Measurements from ENCODE around the gene STIM1. TPM values are rescaled to one million over a fixed set of nuclear protein-coding genes. Genes with fewer than 3 reads are reported as not detected.
"Not testable (repeated sequence)": the region's sequence is repeated elsewhere in the genome, so short reads cannot be mapped to it uniquely, and the experiment has no call there.

The STIM1 gene
- total and polyA plus RNA-seq, 4 donors, result 32.1 to 51.5 (median 41.6) TPM

DNA sequence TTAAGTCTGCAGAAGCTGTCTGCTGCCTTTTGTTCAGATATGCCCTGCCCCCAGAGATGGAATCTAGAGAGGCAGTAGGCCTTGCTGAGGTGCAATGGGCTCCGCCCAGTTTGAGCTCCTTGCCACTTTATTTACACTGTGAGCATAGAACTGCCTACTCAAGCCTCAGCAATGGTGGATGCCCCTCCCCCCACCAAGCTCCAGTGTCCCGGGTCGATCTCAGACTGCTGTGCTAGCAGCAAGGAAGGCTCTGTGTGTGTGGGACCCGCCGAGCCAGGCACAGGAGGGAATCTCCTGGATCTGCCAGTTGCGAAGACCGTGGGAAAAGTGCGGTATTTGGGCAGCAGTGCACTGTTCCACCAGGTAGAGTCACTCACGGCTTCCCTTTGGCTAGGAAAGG is 161.1 kb downstream of the STIM1 start:
- not testable (repeated sequence) for H3K27ac ChIP-seq (ENCODE audit: low read depth, low read length); H3K27me3 ChIP-seq (ENCODE audit: control insufficient read depth, insufficient read depth, low read length); H3K4me1 ChIP-seq (ENCODE audit: control insufficient read depth, insufficient read depth, low read length); H3K4me3 ChIP-seq (ENCODE audit: low read depth, low read length); DNase-seq (ENCODE audit: low read depth in 4 of 6, low spot score in 6 of 6); H3K36me3 ChIP-seq (ENCODE audit: control insufficient read depth, insufficient read depth, low read length); H3K9me3 ChIP-seq (ENCODE audit: control insufficient read depth, insufficient read depth, low read length)
- 92% methylated on average over 8 of the region's 9 CpGs for WGBS (ENCODE audit: insufficient coverage)

DNA sequence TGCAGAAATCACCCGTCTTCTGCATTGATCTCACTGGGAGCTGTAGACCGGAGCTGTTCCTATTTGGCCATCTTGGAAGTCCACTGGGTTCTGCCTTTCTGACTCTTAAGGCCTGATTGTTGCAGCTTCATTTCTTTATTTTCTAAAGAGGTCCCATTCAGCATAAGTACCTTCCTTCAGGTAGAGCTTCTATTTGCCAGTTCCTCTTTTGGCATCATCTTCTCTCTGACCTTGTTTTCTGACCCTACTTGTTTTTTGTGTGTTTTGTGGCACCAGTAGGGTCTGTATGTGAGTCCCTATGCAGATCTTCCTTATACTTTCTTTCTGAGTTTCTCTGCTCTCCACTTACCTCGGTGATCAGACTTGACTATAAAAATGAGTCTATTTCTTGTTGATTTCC is 161.7 kb downstream of the STIM1 start:
- H3K27me3 ChIP-seq (ENCODE audit: control insufficient read depth, insufficient read depth, low read length), result no peaks in the 10 kb centered on the region
- no peaks in the 10 kb centered on the region for H3K9me3 ChIP-seq (ENCODE audit: control insufficient read depth, insufficient read depth, low read length)
- no peak overlapping the region for H3K4me3 ChIP-seq (ENCODE audit: low read depth, low read length)
- H3K36me3 ChIP-seq (ENCODE audit: control insufficient read depth, insufficient read depth, low read length), result no peaks in the 10 kb centered on the region
- 100% methylated on average over 2 of the region's 3 CpGs for WGBS (ENCODE audit: insufficient coverage)
- no peaks in the 10 kb centered on the region for H3K4me1 ChIP-seq (ENCODE audit: control insufficient read depth, insufficient read depth, low read length)
- H3K27ac ChIP-seq (ENCODE audit: low read depth, low read length), result no peak overlapping the region
- no peak for DNase-seq (ENCODE audit: low read depth in 4 of 6, low spot score in 6 of 6)

GRCh38 chr11:4018641-4019040 is 163.2 kb downstream of the STIM1 start:
- H3K9me3 ChIP-seq (ENCODE audit: control insufficient read depth, insufficient read depth, low read length), result no peaks in the 10 kb centered on the region
- no peak overlapping the region for H3K27ac ChIP-seq (ENCODE audit: low read depth, low read length)

DNA sequence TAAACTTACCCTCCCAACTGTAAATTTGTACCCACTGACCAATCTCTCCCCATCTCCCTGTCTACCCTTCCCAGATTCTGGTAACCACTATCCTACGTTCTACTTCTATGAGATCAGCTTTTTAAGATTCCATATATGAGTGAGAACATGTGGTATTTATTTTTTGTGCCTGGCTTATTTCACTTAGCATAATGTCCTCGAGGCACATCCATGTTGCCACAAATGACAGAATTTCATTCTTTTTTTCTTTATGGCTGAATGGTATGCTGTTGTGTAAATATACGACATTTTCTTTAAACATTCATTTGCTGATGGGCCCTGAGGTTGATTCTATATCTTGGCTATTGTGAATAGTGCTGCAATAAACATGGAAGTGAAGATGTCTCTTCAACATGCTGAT is 164.4 kb downstream of the STIM1 start:
- no peak for DNase-seq (ENCODE audit: low read depth in 4 of 6, low spot score in 6 of 6)
- H3K9me3 ChIP-seq (ENCODE audit: control insufficient read depth, insufficient read depth, low read length), result peaks cover 1% of the 10 kb centered on the region
- no CpG with 5 or more reads among the region's 3 CpGs for WGBS (ENCODE audit: insufficient coverage)

More at GRCh38 chr11:4018641-4019040, 163.2 kb downstream of the STIM1 start:
- H3K27me3 ChIP-seq (ENCODE audit: control insufficient read depth, insufficient read depth, low read length), result no peaks in the 10 kb centered on the region
- no peaks in the 10 kb centered on the region for H3K36me3 ChIP-seq (ENCODE audit: control insufficient read depth, insufficient read depth, low read length)
- no peaks in the 10 kb centered on the region for H3K4me1 ChIP-seq (ENCODE audit: control insufficient read depth, insufficient read depth, low read length)
- WGBS (ENCODE audit: insufficient coverage), result 65% methylated on average over 2 of the region's 2 CpGs
- no peak overlapping the region for H3K4me3 ChIP-seq (ENCODE audit: low read depth, low read length)
- DNase-seq (ENCODE audit: low read depth in 4 of 6, low spot score in 6 of 6), result no peak

DNA sequence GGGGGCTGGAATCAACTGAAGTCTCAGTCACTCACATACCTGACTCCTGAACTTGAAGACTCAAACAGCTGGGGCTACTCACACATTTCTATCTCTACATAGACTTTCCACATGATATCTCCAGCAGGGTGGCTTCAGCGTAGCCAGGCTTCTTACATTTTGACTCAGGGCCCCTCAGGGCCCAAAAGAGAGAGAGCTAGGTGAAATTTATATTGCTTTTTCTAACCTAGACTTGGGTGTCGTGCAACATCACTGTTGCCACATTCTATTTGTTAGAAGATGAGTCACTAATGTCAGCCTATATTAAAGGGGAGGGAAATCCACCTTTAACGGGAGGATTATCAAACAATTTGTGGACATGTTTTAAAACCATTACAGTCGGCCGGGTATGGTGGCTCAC is 167.2 kb downstream of the STIM1 start:
- no peak for DNase-seq (ENCODE audit: low read depth in 4 of 6, low spot score in 6 of 6)
- peaks cover 1% of the 10 kb centered on the region for H3K9me3 ChIP-seq (ENCODE audit: control insufficient read depth, insufficient read depth, low read length)
- H3K27me3 ChIP-seq (ENCODE audit: control insufficient read depth, insufficient read depth, low read length), result no peaks in the 10 kb centered on the region
- 100% methylated on average over 3 of the region's 5 CpGs for WGBS (ENCODE audit: insufficient coverage)
- H3K4me1 ChIP-seq (ENCODE audit: control insufficient read depth, insufficient read depth, low read length), result no peaks in the 10 kb centered on the region
- H3K36me3 ChIP-seq (ENCODE audit: control insufficient read depth, insufficient read depth, low read length), result no peaks in the 10 kb centered on the region
- H3K27ac ChIP-seq (ENCODE audit: low read depth, low read length), result no peak overlapping the region
- no peak overlapping the region for H3K4me3 ChIP-seq (ENCODE audit: low read depth, low read length)

More for the DNA sequence above, 164.4 kb downstream of the STIM1 start:
- no peaks in the 10 kb centered on the region for H3K4me1 ChIP-seq (ENCODE audit: control insufficient read depth, insufficient read depth, low read length)
- H3K4me3 ChIP-seq (ENCODE audit: low read depth, low read length), result no peak overlapping the region
- no peaks in the 10 kb centered on the region for H3K27me3 ChIP-seq (ENCODE audit: control insufficient read depth, insufficient read depth, low read length)
- H3K27ac ChIP-seq (ENCODE audit: low read depth, low read length), result no peak overlapping the region
- no peaks in the 10 kb centered on the region for H3K36me3 ChIP-seq (ENCODE audit: control insufficient read depth, insufficient read depth, low read length)

GRCh38 chr11:4025248-4025966 is 169.9 kb downstream of the STIM1 start:
- Histone ChIP-seq H3K9me3 (ENCODE audit: control insufficient read depth, insufficient read depth, low read length) (peaks cover 1% of the 10 kb centered on the region), H3K4me3 (ENCODE audit: low read depth, low read length) (no peak overlapping the region), H3K4me1 (ENCODE audit: control insufficient read depth, insufficient read depth, low read length) (no peaks in the 10 kb centered on the region), H3K27me3 (ENCODE audit: control insufficient read depth, insufficient read depth, low read length) (no peaks in the 10 kb centered on the region), H3K36me3 (ENCODE audit: control insufficient read depth, insufficient read depth, low read length) (no peaks in the 10 kb centered on the region), H3K27ac (ENCODE audit: low read depth, low read length) (peak overlapping the region; percentile 33)
- WGBS (ENCODE audit: insufficient coverage), result 50% methylated on average over 1 of the region's 3 CpGs
- peak in 2 of 6 donors; percentile 21 to 51 for DNase-seq (ENCODE audit: low read depth in 4 of 6, low spot score in 6 of 6)

- Histone ChIP-seq H3K4me1 (ENCODE audit: control insufficient read depth, insufficient read depth, low read length) (no peaks in the 10 kb centered on the region), H3K27ac (ENCODE audit: low read depth, low read length) (peak overlapping the region; percentile 33), H3K4me3 (ENCODE audit: low read depth, low read length) (no peak overlapping the region), H3K9me3 (ENCODE audit: control insufficient read depth, insufficient read depth, low read length) (peaks cover 1% of the 10 kb centered on the region), H3K36me3 (ENCODE audit: control insufficient read depth, insufficient read depth, low read length) (no peaks in the 10 kb centered on the region), H3K27me3 (ENCODE audit: control insufficient read depth, insufficient read depth, low read length) (no peaks in the 10 kb centered on the region)
- DNase-seq (ENCODE audit: low read depth in 4 of 6, low spot score in 6 of 6), result peak in 2 of 6 donors; percentile 43 to 56
- WGBS (ENCODE audit: insufficient coverage), result 60% methylated on average over 1 of the region's 2 CpGs
These were observed 170.5 kb downstream of the STIM1 start for GRCh38 chr11:4025967-4026324.

DNA sequence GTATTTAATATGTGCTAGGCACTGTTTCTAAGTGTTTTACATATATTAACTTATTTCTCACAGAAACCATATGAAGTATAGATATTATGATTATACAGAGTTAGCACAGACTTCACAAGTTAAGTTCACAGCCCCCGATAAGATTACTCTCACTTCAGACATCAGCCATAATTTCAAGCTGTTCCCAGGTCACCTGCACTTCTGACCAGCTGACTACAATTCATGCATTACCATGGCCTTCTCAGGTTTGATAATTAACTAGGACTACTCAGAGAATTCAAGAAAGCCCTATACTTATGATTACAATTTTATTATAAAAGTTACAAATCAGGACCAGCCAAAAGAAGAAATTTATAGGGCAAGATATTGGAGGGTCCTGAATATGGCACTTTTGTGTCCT is 170.9 kb downstream of the STIM1 start:
- no peak for DNase-seq (ENCODE audit: low read depth in 4 of 6, low spot score in 6 of 6)
- Histone ChIP-seq H3K4me3 (ENCODE audit: low read depth, low read length) (no peak overlapping the region), H3K27ac (ENCODE audit: low read depth, low read length) (peak overlapping the region; percentile 33), H3K36me3 (ENCODE audit: control insufficient read depth, insufficient read depth, low read length) (no peaks in the 10 kb centered on the region), H3K27me3 (ENCODE audit: control insufficient read depth, insufficient read depth, low read length) (no peaks in the 10 kb centered on the region), H3K9me3 (ENCODE audit: control insufficient read depth, insufficient read depth, low read length) (peaks cover 1% of the 10 kb centered on the region), H3K4me1 (ENCODE audit: control insufficient read depth, insufficient read depth, low read length) (no peaks in the 10 kb centered on the region)
- no CpG with 5 or more reads among the region's 1 CpG for WGBS (ENCODE audit: insufficient coverage)

DNA sequence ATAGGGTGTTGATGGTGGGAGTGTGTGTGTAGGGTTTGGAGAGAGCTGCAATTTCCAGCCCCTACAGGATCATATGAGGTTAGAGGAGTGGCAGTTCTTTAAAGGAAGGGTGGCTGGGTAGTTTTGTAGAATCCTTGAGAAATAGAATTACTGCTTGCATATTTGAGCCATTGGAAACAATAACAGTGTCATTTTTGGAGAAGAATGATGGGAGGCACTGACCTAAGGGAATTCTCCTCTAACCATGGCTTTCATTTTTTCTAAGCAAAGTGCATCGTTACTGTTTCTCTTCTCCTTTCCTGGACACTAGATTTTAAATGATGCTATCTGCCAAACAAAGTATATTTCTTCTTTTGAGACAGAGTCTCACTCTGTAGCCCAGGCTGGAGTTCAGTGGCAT is 172.3 kb downstream of the STIM1 start:
- Histone ChIP-seq H3K4me1 (ENCODE audit: control insufficient read depth, insufficient read depth, low read length) (no peaks in the 10 kb centered on the region), H3K36me3 (ENCODE audit: control insufficient read depth, insufficient read depth, low read length) (no peaks in the 10 kb centered on the region), H3K27ac (ENCODE audit: low read depth, low read length) (no peak overlapping the region), H3K9me3 (ENCODE audit: control insufficient read depth, insufficient read depth, low read length) (peaks cover 1% of the 10 kb centered on the region), H3K4me3 (ENCODE audit: low read depth, low read length) (no peak overlapping the region), H3K27me3 (ENCODE audit: control insufficient read depth, insufficient read depth, low read length) (no peaks in the 10 kb centered on the region)
- WGBS (ENCODE audit: insufficient coverage), result 67% methylated on average over 1 of the region's 1 CpG
- DNase-seq (ENCODE audit: low read depth in 4 of 6, low spot score in 6 of 6), result no peak

- H3K27me3 ChIP-seq (ENCODE audit: control insufficient read depth, insufficient read depth, low read length), result no peaks in the 10 kb centered on the region
- H3K4me3 ChIP-seq (ENCODE audit: low read depth, low read length), result no peak overlapping the region
- no peaks in the 10 kb centered on the region for H3K4me1 ChIP-seq (ENCODE audit: control insufficient read depth, insufficient read depth, low read length)
- H3K9me3 ChIP-seq (ENCODE audit: control insufficient read depth, insufficient read depth, low read length), result no peaks in the 10 kb centered on the region
- no peak for DNase-seq (ENCODE audit: low read depth in 4 of 6, low spot score in 6 of 6)
- H3K27ac ChIP-seq (ENCODE audit: low read depth, low read length), result no peak overlapping the region
- no peaks in the 10 kb centered on the region for H3K36me3 ChIP-seq (ENCODE audit: control insufficient read depth, insufficient read depth, low read length)
- 83% methylated on average over 1 of the region's 3 CpGs for WGBS (ENCODE audit: insufficient coverage)
These were observed 174.7 kb downstream of the STIM1 start for GRCh38 chr11:4030197-4030596.
